K562 (cell line): ENCODE results near the gene GZMM. TPM values are rescaled to one million over a fixed set of nuclear protein-coding genes. Genes with fewer than 3 reads are reported as not detected.

Experiments
- GABPB1 ChIP-seq: sonication (generic); formaldehyde crosslinking; IDR thresholded peaks from 2 replicates; pipeline ENCODE4 v1.8.0; 2022; ENCODE audit warnings: mild to moderate bottlenecking, missing genetic modification reagents
- KAT7 ChIP-seq: sonication (generic); formaldehyde crosslinking; IDR thresholded peaks from 2 replicates; pipeline ENCODE4 v1.8.0; 2022; ENCODE audit warnings: missing genetic modification reagents, mild to moderate bottlenecking, borderline replicate concordance
- RBFOX2 ChIP-seq: fragments of 200-400 bp; formaldehyde crosslinking; IDR thresholded peaks from 2 replicates; pipeline ENCODE4 v1.6.1; 2017; ENCODE audit warnings: low read depth, mild to moderate bottlenecking, low read length, moderate library complexity
- UBTF ChIP-seq, 2 experiments: IDR thresholded peaks; 2 replicates each; pipeline ENCODE4 v1.6.1; 2012; ENCODE audit warnings: improper control_type of control experiment in 2 of 2, low read depth in 2 of 2, low read length in 2 of 2, borderline replicate concordance in 1 of 2
- ZBTB33 ChIP-seq: sonication (generic); formaldehyde crosslinking; IDR thresholded peaks from 2 replicates; pipeline ENCODE4 v1.8.1; 2023; ENCODE audit warnings: mild to moderate bottlenecking, missing genetic modification reagents
- ZNF121 ChIP-seq: sonication (generic); formaldehyde crosslinking; conservative IDR thresholded peaks from 2 replicates; pipeline ENCODE4 v1.8.0; 2022; ENCODE audit warnings: missing genetic modification reagents
- polyA plus RNA-seq, 8 experiments: library from polyadenylated mRNA; depleted of rRNA in 4 of 8; stranded (reverse) in 5 of 8; unstranded in 3 of 8; fragments of >200 nt; fragmentation: Nextera tagmentation in 2 of 8; fragmentation: Illumina TruSeq in 1 of 8; extraction: Ambion mirVana in 2 of 8; extraction: Trizol in 1 of 8; gene quantifications; 2 replicates each; pipeline versions ENCODE4 v1.2.1 to v1.2.3, GENCODE V29; 2011 to 2014; ENCODE audit warnings: inconsistent platforms in 1 of 8, missing spikeins in 1 of 8
- total RNA-seq, 7 experiments: library from RNA; depleted of rRNA in 6 of 7; stranded (reverse); fragments of >200 nt in 6 of 7; fragmentation: Illumina TruSeq in 2 of 7; extraction: Trizol in 2 of 7; gene quantifications; 2 replicates each; pipeline versions ENCODE4 v1.2.1 to v1.2.3, GENCODE V29; 2011 to 2021; ENCODE audit warnings: low replicate concordance in 1 of 7
- TF ChIP-seq, protein P1 (sequence below): fragments of 450-650 bp; IDR thresholded peaks from 2 replicates; pipeline ENCODE4 v1.6.1; 2016; ENCODE audit warnings: mild to moderate bottlenecking, moderate library complexity
- TF ChIP-seq, protein P2 (sequence below): fragments of 200-800 bp; sonication (Bioruptor generic); IDR thresholded peaks from 2 replicates; pipeline ENCODE4 v1.6.1; 2017; ENCODE audit warnings: missing genetic modification characterization, missing compliant biosample characterization

Gene GZMM
- total and polyA plus RNA-seq, 9 of the 15 experiments (the other 6 are each of a cell fraction or from before 2014, with no cell fraction given) = 0.08 to 2.6 (median 0.70) TPM; not detected in 2

DNA sequence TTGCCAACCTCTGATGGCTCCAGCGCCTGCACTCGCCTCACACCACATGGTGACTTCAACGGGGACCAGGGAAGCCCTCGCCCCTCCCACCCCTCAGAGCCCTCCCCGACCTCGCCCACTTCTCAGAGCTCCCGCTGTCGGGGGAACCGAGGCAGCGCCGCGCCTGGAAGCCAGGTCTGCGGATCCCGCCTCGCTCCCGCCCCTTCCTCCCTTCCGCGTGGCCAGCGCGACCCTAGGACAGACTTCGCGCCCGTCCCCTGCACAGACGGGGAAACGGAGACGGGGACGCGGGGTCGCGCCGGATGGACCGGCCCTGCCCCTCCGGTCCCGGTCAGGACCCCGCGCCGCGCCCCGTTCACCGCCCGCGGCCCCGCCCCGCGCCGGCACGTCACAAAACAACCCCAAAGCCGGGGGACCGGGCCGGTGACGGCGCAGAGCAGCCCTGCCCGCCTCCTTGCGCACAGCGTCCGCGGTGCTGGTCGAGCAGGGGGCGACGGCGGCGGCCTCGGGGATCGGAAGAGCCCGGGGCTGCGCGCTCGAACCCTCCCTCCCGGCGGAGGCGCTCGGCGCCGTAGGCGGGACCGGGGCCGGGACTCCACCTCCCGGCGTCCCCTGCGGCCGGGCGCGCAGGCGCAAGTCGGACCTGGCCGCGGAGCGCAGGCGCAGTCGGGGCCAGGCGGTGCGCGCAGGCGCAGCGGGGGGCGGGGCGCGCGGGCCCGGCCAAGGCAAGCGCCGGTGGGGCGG, 12.7 kb upstream of the GZMM start (continued):
- TF ChIP-seq, protein P1, sequence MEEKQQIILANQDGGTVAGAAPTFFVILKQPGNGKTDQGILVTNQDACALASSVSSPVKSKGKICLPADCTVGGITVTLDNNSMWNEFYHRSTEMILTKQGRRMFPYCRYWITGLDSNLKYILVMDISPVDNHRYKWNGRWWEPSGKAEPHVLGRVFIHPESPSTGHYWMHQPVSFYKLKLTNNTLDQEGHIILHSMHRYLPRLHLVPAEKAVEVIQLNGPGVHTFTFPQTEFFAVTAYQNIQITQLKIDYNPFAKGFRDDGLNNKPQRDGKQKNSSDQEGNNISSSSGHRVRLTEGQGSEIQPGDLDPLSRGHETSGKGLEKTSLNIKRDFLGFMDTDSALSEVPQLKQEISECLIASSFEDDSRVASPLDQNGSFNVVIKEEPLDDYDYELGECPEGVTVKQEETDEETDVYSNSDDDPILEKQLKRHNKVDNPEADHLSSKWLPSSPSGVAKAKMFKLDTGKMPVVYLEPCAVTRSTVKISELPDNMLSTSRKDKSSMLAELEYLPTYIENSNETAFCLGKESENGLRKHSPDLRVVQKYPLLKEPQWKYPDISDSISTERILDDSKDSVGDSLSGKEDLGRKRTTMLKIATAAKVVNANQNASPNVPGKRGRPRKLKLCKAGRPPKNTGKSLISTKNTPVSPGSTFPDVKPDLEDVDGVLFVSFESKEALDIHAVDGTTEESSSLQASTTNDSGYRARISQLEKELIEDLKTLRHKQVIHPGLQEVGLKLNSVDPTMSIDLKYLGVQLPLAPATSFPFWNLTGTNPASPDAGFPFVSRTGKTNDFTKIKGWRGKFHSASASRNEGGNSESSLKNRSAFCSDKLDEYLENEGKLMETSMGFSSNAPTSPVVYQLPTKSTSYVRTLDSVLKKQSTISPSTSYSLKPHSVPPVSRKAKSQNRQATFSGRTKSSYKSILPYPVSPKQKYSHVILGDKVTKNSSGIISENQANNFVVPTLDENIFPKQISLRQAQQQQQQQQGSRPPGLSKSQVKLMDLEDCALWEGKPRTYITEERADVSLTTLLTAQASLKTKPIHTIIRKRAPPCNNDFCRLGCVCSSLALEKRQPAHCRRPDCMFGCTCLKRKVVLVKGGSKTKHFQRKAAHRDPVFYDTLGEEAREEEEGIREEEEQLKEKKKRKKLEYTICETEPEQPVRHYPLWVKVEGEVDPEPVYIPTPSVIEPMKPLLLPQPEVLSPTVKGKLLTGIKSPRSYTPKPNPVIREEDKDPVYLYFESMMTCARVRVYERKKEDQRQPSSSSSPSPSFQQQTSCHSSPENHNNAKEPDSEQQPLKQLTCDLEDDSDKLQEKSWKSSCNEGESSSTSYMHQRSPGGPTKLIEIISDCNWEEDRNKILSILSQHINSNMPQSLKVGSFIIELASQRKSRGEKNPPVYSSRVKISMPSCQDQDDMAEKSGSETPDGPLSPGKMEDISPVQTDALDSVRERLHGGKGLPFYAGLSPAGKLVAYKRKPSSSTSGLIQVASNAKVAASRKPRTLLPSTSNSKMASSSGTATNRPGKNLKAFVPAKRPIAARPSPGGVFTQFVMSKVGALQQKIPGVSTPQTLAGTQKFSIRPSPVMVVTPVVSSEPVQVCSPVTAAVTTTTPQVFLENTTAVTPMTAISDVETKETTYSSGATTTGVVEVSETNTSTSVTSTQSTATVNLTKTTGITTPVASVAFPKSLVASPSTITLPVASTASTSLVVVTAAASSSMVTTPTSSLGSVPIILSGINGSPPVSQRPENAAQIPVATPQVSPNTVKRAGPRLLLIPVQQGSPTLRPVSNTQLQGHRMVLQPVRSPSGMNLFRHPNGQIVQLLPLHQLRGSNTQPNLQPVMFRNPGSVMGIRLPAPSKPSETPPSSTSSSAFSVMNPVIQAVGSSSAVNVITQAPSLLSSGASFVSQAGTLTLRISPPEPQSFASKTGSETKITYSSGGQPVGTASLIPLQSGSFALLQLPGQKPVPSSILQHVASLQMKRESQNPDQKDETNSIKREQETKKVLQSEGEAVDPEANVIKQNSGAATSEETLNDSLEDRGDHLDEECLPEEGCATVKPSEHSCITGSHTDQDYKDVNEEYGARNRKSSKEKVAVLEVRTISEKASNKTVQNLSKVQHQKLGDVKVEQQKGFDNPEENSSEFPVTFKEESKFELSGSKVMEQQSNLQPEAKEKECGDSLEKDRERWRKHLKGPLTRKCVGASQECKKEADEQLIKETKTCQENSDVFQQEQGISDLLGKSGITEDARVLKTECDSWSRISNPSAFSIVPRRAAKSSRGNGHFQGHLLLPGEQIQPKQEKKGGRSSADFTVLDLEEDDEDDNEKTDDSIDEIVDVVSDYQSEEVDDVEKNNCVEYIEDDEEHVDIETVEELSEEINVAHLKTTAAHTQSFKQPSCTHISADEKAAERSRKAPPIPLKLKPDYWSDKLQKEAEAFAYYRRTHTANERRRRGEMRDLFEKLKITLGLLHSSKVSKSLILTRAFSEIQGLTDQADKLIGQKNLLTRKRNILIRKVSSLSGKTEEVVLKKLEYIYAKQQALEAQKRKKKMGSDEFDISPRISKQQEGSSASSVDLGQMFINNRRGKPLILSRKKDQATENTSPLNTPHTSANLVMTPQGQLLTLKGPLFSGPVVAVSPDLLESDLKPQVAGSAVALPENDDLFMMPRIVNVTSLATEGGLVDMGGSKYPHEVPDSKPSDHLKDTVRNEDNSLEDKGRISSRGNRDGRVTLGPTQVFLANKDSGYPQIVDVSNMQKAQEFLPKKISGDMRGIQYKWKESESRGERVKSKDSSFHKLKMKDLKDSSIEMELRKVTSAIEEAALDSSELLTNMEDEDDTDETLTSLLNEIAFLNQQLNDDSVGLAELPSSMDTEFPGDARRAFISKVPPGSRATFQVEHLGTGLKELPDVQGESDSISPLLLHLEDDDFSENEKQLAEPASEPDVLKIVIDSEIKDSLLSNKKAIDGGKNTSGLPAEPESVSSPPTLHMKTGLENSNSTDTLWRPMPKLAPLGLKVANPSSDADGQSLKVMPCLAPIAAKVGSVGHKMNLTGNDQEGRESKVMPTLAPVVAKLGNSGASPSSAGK = peak; percentile 37; the same call in 1 of the 2 replicates
- 0 out of 2 replicates have a peak, but pooled peaks have one; percentile 2 for TF ChIP-seq ZNF121 (CRISPR knock-in tag)
- TF ChIP-seq, protein P2, sequence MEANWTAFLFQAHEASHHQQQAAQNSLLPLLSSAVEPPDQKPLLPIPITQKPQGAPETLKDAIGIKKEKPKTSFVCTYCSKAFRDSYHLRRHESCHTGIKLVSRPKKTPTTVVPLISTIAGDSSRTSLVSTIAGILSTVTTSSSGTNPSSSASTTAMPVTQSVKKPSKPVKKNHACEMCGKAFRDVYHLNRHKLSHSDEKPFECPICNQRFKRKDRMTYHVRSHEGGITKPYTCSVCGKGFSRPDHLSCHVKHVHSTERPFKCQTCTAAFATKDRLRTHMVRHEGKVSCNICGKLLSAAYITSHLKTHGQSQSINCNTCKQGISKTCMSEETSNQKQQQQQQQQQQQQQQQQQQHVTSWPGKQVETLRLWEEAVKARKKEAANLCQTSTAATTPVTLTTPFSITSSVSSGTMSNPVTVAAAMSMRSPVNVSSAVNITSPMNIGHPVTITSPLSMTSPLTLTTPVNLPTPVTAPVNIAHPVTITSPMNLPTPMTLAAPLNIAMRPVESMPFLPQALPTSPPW (CRISPR knock-in tag) = peak; percentile 85
- TF ChIP-seq RBFOX2 = peak; percentile 78
- peak; percentile 51 for TF ChIP-seq GABPB1 (CRISPR knock-in tag)
- TF ChIP-seq KAT7 (CRISPR knock-in tag) = peak; percentile 76; the same call in 1 of the 2 replicates
- 0 out of 4 replicates have a peak, but pooled peaks of 1 of the 2 experiments have one; percentile 47 for TF ChIP-seq UBTF (IDR thresholded peaks at IDR 0.05; ENCODE audit: borderline replicate concordance in 1 of 2, low read depth in 2 of 2, low read length in 2 of 2)
- peak; percentile 43; the same call in 1 of the 2 replicates for TF ChIP-seq ZBTB33 (CRISPR knock-in tag)
